ENCODE results near the gene DOK3.

DNA sequence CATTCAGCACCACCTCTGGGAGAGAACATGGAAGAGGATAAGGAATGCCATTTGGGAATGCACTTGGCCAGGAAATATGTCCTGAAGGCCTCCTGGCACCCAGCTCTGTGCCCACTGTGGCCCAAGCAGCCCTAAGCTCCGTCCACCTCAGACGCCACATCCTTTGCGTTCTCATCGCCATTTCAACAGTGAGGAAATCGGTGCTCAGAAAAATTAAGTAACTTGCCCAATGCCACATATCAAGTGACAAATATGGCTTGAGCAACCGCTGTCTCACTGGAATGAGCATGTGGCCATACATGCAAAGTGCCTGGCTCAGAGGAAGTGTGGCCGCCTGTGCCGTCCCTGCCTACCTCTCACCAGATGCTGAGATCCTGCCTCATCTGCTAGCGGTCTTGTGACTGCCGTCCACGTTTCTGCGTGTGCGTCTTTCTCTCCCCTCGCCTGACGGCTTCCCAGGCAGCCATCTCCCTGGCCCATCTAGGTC is 984 bp upstream of the DOK3 start:
- TF ChIP-seq POLR2A (IDR thresholded peaks at IDR 0.05; ENCODE audit: low read depth, low read length) (no peak), NFIC (IDR thresholded peaks at IDR 0.05; ENCODE audit: low read depth, low read length) (no peak), EZH2 (IDR thresholded peaks at IDR 0.05; ENCODE audit: borderline replicate concordance, control insufficient read depth, low read depth, low read length) (no peak), NFYA (IDR thresholded peaks at IDR 0.05; ENCODE audit: borderline replicate concordance, low read depth, low read length) (no peak), YY1 (IDR thresholded peaks at IDR 0.05; ENCODE audit: low read depth, low read length) (no peak), FOXK2 (IDR thresholded peaks at IDR 0.05) (no peak)
- TF ChIP-seq, protein P1, sequence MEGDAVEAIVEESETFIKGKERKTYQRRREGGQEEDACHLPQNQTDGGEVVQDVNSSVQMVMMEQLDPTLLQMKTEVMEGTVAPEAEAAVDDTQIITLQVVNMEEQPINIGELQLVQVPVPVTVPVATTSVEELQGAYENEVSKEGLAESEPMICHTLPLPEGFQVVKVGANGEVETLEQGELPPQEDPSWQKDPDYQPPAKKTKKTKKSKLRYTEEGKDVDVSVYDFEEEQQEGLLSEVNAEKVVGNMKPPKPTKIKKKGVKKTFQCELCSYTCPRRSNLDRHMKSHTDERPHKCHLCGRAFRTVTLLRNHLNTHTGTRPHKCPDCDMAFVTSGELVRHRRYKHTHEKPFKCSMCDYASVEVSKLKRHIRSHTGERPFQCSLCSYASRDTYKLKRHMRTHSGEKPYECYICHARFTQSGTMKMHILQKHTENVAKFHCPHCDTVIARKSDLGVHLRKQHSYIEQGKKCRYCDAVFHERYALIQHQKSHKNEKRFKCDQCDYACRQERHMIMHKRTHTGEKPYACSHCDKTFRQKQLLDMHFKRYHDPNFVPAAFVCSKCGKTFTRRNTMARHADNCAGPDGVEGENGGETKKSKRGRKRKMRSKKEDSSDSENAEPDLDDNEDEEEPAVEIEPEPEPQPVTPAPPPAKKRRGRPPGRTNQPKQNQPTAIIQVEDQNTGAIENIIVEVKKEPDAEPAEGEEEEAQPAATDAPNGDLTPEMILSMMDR (IDR thresholded peaks at IDR 0.05 in 2 of 3, conservative IDR thresholded peaks at IDR 0.05 in 1 of 3; ENCODE audit: control insufficient read depth in 2 of 3, extremely low read depth in 1 of 3, insufficient read depth in 1 of 3, low read depth in 3 of 3, low read length in 3 of 3), result no peak
- TF ChIP-seq, protein P2, sequence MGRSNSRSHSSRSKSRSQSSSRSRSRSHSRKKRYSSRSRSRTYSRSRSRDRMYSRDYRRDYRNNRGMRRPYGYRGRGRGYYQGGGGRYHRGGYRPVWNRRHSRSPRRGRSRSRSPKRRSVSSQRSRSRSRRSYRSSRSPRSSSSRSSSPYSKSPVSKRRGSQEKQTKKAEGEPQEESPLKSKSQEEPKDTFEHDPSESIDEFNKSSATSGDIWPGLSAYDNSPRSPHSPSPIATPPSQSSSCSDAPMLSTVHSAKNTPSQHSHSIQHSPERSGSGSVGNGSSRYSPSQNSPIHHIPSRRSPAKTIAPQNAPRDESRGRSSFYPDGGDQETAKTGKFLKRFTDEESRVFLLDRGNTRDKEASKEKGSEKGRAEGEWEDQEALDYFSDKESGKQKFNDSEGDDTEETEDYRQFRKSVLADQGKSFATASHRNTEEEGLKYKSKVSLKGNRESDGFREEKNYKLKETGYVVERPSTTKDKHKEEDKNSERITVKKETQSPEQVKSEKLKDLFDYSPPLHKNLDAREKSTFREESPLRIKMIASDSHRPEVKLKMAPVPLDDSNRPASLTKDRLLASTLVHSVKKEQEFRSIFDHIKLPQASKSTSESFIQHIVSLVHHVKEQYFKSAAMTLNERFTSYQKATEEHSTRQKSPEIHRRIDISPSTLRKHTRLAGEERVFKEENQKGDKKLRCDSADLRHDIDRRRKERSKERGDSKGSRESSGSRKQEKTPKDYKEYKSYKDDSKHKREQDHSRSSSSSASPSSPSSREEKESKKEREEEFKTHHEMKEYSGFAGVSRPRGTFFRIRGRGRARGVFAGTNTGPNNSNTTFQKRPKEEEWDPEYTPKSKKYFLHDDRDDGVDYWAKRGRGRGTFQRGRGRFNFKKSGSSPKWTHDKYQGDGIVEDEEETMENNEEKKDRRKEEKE (IDR thresholded peaks at IDR 0.05), result no peak
- TF ChIP-seq, protein P3, sequence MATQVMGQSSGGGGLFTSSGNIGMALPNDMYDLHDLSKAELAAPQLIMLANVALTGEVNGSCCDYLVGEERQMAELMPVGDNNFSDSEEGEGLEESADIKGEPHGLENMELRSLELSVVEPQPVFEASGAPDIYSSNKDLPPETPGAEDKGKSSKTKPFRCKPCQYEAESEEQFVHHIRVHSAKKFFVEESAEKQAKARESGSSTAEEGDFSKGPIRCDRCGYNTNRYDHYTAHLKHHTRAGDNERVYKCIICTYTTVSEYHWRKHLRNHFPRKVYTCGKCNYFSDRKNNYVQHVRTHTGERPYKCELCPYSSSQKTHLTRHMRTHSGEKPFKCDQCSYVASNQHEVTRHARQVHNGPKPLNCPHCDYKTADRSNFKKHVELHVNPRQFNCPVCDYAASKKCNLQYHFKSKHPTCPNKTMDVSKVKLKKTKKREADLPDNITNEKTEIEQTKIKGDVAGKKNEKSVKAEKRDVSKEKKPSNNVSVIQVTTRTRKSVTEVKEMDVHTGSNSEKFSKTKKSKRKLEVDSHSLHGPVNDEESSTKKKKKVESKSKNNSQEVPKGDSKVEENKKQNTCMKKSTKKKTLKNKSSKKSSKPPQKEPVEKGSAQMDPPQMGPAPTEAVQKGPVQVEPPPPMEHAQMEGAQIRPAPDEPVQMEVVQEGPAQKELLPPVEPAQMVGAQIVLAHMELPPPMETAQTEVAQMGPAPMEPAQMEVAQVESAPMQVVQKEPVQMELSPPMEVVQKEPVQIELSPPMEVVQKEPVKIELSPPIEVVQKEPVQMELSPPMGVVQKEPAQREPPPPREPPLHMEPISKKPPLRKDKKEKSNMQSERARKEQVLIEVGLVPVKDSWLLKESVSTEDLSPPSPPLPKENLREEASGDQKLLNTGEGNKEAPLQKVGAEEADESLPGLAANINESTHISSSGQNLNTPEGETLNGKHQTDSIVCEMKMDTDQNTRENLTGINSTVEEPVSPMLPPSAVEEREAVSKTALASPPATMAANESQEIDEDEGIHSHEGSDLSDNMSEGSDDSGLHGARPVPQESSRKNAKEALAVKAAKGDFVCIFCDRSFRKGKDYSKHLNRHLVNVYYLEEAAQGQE (IDR thresholded peaks at IDR 0.05; ENCODE audit: low read depth, low read length), result no peak

Data from GM12878 (cell line).